ENCODE data around the gene MYPOP.

The MYPOP gene

GRCh38 chr19:45901912-45902650 is at the start of gene MYPOP:
Gene MYPOP (minus strand): TSS chr19:45902613. CDS start chr19:45901773, 840 bp downstream.
- DNase-seq: no peak

- no peak for DNase-seq
Observed at GRCh38 chr19:45947926-45948325, 45.5 kb upstream of the MYPOP start.

GRCh38 chr19:45940515-45940805 is 38.0 kb upstream of the MYPOP start:
- no peak for DNase-seq

- no peak for DNase-seq
Observed at GRCh38 chr19:45939792-45940514, 37.5 kb upstream of the MYPOP start.

GRCh38 chr19:45938733-45939319 is 36.4 kb upstream of the MYPOP start:
- no peak for DNase-seq

GRCh38 chr19:45935267-45935666 is 32.9 kb upstream of the MYPOP start:
- no peak for DNase-seq

GRCh38 chr19:45934551-45935230 is 32.3 kb upstream of the MYPOP start:
- no peak for DNase-seq

GRCh38 chr19:45933759-45934158 is 31.3 kb upstream of the MYPOP start:
- no peak for DNase-seq

- DNase-seq: no peak
Observed at GRCh38 chr19:45931055-45931454, 28.6 kb upstream of the MYPOP start.

- no peak for DNase-seq
Observed at GRCh38 chr19:45929247-45929646, 26.8 kb upstream of the MYPOP start.

GRCh38 chr19:45927565-45928261 is 25.3 kb upstream of the MYPOP start:
- DNase-seq: peak; percentile 93

- no peak for DNase-seq
Observed at GRCh38 chr19:45924891-45925447, 22.6 kb upstream of the MYPOP start.

GRCh38 chr19:45922281-45922680 is 19.9 kb upstream of the MYPOP start:
- DNase-seq: no peak

- DNase-seq: no peak
Observed at GRCh38 chr19:45920458-45920857, 18.0 kb upstream of the MYPOP start.

GRCh38 chr19:45919678-45920077 is 17.3 kb upstream of the MYPOP start:
- no peak for DNase-seq

GRCh38 chr19:45918721-45919120 is 16.3 kb upstream of the MYPOP start:
- no peak for DNase-seq

GRCh38 chr19:45917421-45918091 is 15.1 kb upstream of the MYPOP start:
- no peak for DNase-seq

GRCh38 chr19:45913874-45914830 is 11.7 kb upstream of the MYPOP start, which contains the start of gene NANOS2:
Gene NANOS2 (minus strand): TSS chr19:45914778. CDS start chr19:45914693, 85 bp downstream.
- no peak for DNase-seq

- DNase-seq: no peak
Observed at GRCh38 chr19:45911291-45911690, 8.9 kb upstream of the MYPOP start.

- DNase-seq: no peak
Observed at GRCh38 chr19:45908956-45909355, 6.5 kb upstream of the MYPOP start.

- DNase-seq: no peak
Observed at GRCh38 chr19:45906221-45906620, 3.8 kb upstream of the MYPOP start.
